Measurements from ENCODE around the gene BRME1.

The BRME1 gene

DNA sequence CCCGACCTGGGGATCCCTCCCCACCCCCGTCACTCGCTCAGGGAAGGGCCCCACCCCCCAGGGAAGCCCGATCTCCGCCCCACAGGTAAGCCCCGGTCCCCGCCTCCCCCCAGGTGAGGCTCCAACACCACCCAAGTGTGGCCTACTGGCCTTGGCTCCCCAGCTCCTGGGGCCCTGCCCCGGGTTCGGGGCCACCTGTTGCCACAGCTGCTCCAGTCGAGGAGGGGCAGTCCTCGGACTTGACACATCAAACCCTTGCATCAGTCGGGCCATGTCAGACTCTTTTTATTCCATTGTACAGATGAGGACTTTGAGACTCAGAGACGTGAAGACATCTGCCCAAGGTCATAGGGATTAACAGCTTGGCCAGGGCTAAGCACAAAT is 596 bp upstream of the BRME1 start:
- no peaks in the 10 kb centered on the region for H3K9me2 ChIP-seq (replicated peaks; ENCODE audit: low read depth, low read length)
- H3F3A ChIP-seq (ENCODE audit: low read depth) = no peaks in the 10 kb centered on the region
- H2AFZ ChIP-seq (ENCODE audit: low read length) = peak overlapping the region; percentile 55
- H3K9ac ChIP-seq (ENCODE audit: low read depth, low read length, poor library complexity, severe bottlenecking) = peak overlapping the region; percentile 79
- no peaks in the 10 kb centered on the region for H3K36me3 ChIP-seq (ENCODE audit: insufficient read depth, low read length)
- TF ChIP-seq, protein P1, sequence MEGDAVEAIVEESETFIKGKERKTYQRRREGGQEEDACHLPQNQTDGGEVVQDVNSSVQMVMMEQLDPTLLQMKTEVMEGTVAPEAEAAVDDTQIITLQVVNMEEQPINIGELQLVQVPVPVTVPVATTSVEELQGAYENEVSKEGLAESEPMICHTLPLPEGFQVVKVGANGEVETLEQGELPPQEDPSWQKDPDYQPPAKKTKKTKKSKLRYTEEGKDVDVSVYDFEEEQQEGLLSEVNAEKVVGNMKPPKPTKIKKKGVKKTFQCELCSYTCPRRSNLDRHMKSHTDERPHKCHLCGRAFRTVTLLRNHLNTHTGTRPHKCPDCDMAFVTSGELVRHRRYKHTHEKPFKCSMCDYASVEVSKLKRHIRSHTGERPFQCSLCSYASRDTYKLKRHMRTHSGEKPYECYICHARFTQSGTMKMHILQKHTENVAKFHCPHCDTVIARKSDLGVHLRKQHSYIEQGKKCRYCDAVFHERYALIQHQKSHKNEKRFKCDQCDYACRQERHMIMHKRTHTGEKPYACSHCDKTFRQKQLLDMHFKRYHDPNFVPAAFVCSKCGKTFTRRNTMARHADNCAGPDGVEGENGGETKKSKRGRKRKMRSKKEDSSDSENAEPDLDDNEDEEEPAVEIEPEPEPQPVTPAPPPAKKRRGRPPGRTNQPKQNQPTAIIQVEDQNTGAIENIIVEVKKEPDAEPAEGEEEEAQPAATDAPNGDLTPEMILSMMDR (conservative IDR thresholded peaks at IDR 0.05; ENCODE audit: low read length) = no peak
- peaks cover 25% of the 10 kb centered on the region for H3K4me1 ChIP-seq (ENCODE audit: insufficient read depth, low read length, poor library complexity, severe bottlenecking)
- peak overlapping the region; percentile 83 for H3K4me3 ChIP-seq (ENCODE audit: low read length, poor library complexity, severe bottlenecking)
- peaks cover 32% of the 10 kb centered on the region for H3K79me2 ChIP-seq (ENCODE audit: insufficient read depth, low read length)
- H3K4me2 ChIP-seq (ENCODE audit: low read depth, low read length, poor library complexity, severe bottlenecking) = peak overlapping the region; percentile 80
- no peaks in the 10 kb centered on the region for H4K20me1 ChIP-seq (ENCODE audit: insufficient read depth, low read length, poor library complexity, severe bottlenecking)
- no peaks in the 10 kb centered on the region for H3K9me3 ChIP-seq (ENCODE audit: insufficient read depth, low read depth, low read length)
- no peaks in the 10 kb centered on the region for H3K27me3 ChIP-seq (ENCODE audit: insufficient read depth, low read length, poor library complexity, severe bottlenecking)

DNA sequence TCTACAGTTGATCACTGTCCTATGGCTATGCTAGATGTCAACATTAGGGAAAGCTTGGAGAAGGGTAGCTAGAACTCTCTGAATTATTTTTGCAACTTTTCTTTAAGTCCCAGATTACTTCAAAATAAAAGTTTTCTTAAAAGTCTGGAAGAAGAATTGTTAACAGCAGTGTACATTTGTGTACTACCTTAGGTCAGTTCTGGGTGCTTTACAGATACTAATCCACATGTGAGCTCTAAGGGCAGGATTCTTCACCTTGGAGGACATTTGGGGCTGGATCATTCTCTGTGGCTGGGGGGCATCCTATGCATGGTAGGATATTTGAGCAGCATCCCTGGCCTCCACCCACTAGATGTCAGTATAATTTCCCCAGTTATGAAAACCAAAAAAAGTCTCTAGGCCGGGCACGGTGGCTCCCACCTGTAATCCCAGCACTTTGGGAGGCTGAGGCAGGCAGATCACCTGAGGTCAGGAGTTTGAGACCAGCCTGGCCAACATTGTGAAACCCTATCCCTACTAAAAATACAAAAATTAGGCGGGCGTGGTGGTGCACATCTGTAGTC is 2.8 kb downstream of the BRME1 start:
- H3K4me2 ChIP-seq (ENCODE audit: low read depth, low read length, poor library complexity, severe bottlenecking) = peak overlapping the region; percentile 56
- no peaks in the 10 kb centered on the region for H3K9me3 ChIP-seq (ENCODE audit: insufficient read depth, low read depth, low read length)
- no peaks in the 10 kb centered on the region for H3K27me3 ChIP-seq (ENCODE audit: insufficient read depth, low read length, poor library complexity, severe bottlenecking)
- H3K9me2 ChIP-seq (replicated peaks; ENCODE audit: low read depth, low read length) = no peaks in the 10 kb centered on the region
- H3K79me2 ChIP-seq (ENCODE audit: insufficient read depth, low read length) = peaks cover 56% of the 10 kb centered on the region
- H3K4me1 ChIP-seq (ENCODE audit: insufficient read depth, low read length, poor library complexity, severe bottlenecking) = peaks cover 41% of the 10 kb centered on the region
- peak overlapping the region; percentile 61 for H2AFZ ChIP-seq (ENCODE audit: low read length)
- peak overlapping the region; percentile 39 for H3K9ac ChIP-seq (ENCODE audit: low read depth, low read length, poor library complexity, severe bottlenecking)
- H3F3A ChIP-seq (ENCODE audit: low read depth) = no peaks in the 10 kb centered on the region
- peaks cover 9% of the 10 kb centered on the region for H4K20me1 ChIP-seq (ENCODE audit: insufficient read depth, low read length, poor library complexity, severe bottlenecking)
- no peaks in the 10 kb centered on the region for H3K36me3 ChIP-seq (ENCODE audit: insufficient read depth, low read length)
- peak overlapping the region; percentile 52 for H3K4me3 ChIP-seq (ENCODE audit: low read length, poor library complexity, severe bottlenecking)
- TF ChIP-seq, protein P1 (conservative IDR thresholded peaks at IDR 0.05; ENCODE audit: low read length) = peak; percentile 68
- TF ChIP-seq EZH2phosphoT487 (IDR thresholded peaks at IDR 0.05; ENCODE audit: borderline replicate concordance) = no peak

DNA sequence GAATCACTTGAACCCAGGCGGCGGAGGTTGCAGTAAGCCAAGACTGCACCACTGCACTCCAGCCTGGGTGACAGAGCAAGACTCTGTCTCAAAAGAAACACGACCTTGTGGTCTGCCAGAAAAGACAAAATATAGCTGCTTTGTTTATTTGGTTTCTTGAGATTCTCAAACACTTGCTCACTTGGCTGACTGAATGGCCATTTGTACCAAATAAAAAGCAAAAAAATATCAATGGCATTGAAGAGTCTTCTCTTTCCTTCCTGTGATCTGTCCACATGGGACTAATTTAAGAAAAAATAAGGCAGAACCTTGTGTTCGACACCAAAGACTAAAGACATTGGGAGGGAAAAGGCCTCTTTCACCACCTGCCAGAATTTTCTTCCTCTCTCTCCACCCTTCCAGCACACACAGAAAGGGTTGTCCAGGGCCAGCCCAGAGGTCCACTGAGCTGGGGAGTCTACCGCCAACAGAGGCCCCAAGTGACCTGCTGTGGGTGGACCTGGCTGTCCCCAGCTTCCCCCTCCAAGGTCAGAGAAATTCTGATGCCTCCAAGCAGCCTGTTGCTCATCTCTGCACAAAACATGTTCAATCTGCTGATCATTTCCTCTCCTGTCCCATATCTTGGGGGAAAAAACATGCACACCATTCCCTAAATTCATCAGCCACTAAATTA is 5.9 kb downstream of the BRME1 start:
- Histone ChIP-seq H3F3A (ENCODE audit: low read depth) (no peaks in the 10 kb centered on the region), H3K9me2 (replicated peaks; ENCODE audit: low read depth, low read length) (no peaks in the 10 kb centered on the region), H3K4me3 (ENCODE audit: low read length, poor library complexity, severe bottlenecking) (peak overlapping the region; percentile 1), H3K79me2 (ENCODE audit: insufficient read depth, low read length) (peaks cover 44% of the 10 kb centered on the region), H3K9me3 (ENCODE audit: insufficient read depth, low read depth, low read length) (no peaks in the 10 kb centered on the region), H3K4me2 (ENCODE audit: low read depth, low read length, poor library complexity, severe bottlenecking) (peak overlapping the region; percentile 57), H4K20me1 (ENCODE audit: insufficient read depth, low read length, poor library complexity, severe bottlenecking) (peaks cover 9% of the 10 kb centered on the region), H3K9ac (ENCODE audit: low read depth, low read length, poor library complexity, severe bottlenecking) (peak overlapping the region; percentile 59), H3K4me1 (ENCODE audit: insufficient read depth, low read length, poor library complexity, severe bottlenecking) (peaks cover 26% of the 10 kb centered on the region), H2AFZ (ENCODE audit: low read length) (no peak overlapping the region), H3K36me3 (ENCODE audit: insufficient read depth, low read length) (no peaks in the 10 kb centered on the region; the same call in 1 of the 2 replicates), H3K27me3 (ENCODE audit: insufficient read depth, low read length, poor library complexity, severe bottlenecking) (no peaks in the 10 kb centered on the region)
- TF ChIP-seq, protein P1 (conservative IDR thresholded peaks at IDR 0.05; ENCODE audit: low read length) = no peak
- no peak for TF ChIP-seq EZH2phosphoT487 (IDR thresholded peaks at IDR 0.05; ENCODE audit: borderline replicate concordance)

Data from Loucy (cell line).